SK-N-SH (cell line): ENCODE results near the gene WDTC1.

Source experiments
- FOXM1 ChIP-seq: IDR thresholded peaks from 2 replicates; pipeline ENCODE4 v1.4.0; 2012; ENCODE audit warnings: low read depth, mild to moderate bottlenecking
- MXI1 ChIP-seq: IDR thresholded peaks from 2 replicates; pipeline ENCODE4 v1.6.1; 2012; ENCODE audit warnings: mild to moderate bottlenecking, low read depth, low read length, improper control_type of control experiment
- RXRA ChIP-seq: IDR thresholded peaks from 2 replicates; pipeline ENCODE4 v1.4.0; 2012; ENCODE audit warnings: low read depth, mild to moderate bottlenecking, borderline replicate concordance
- SMC3 ChIP-seq: IDR thresholded peaks from 2 replicates; pipeline ENCODE4 v1.6.1; 2012; ENCODE audit warnings: low read depth, low read length, improper control_type of control experiment
- TF ChIP-seq, protein P1 (sequence below): fragments of 200-600 bp; sonication (generic); IDR thresholded peaks from 2 replicates; pipeline ENCODE4 v1.6.1; 2017; ENCODE audit warnings: antibody characterized with exemption, mild to moderate bottlenecking, moderate library complexity

DNA sequence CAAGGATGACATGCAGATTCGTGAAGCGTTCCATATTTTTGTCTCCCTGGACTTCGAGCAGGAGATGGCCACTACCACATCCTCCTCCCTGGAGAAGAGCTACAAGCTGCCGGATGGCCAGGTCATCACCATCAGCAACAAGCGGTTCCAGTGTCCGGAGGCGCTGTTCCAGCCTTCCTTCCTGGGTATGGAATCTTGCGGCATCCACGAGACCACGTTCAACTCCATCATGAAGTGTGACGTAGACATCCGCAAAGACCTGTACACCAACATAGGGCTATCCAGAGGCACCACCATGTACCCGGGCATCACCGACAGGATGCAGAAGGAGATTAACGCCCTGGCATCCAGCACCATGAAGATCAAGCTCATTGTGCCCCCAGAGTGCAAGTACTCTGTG, 90.9 kb downstream of the WDTC1 start:
- no peak for TF ChIP-seq FOXM1
- TF ChIP-seq, protein P1, sequence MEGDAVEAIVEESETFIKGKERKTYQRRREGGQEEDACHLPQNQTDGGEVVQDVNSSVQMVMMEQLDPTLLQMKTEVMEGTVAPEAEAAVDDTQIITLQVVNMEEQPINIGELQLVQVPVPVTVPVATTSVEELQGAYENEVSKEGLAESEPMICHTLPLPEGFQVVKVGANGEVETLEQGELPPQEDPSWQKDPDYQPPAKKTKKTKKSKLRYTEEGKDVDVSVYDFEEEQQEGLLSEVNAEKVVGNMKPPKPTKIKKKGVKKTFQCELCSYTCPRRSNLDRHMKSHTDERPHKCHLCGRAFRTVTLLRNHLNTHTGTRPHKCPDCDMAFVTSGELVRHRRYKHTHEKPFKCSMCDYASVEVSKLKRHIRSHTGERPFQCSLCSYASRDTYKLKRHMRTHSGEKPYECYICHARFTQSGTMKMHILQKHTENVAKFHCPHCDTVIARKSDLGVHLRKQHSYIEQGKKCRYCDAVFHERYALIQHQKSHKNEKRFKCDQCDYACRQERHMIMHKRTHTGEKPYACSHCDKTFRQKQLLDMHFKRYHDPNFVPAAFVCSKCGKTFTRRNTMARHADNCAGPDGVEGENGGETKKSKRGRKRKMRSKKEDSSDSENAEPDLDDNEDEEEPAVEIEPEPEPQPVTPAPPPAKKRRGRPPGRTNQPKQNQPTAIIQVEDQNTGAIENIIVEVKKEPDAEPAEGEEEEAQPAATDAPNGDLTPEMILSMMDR: no peak
- no peak for TF ChIP-seq MXI1
- TF ChIP-seq RXRA: no peak
- no peak for TF ChIP-seq SMC3
